HT1080 (cell line): ENCODE measurements around the gene TENM4. TPM values are rescaled to one million over a fixed set of nuclear protein-coding genes. Genes with fewer than 3 reads are reported as not detected.
"Not testable (repeated sequence)": the region's sequence is repeated elsewhere in the genome, so short reads cannot be mapped to it uniquely, and the experiment has no call there.

ENCODE experiments used
- DNase-seq: peaks from one replicate; pipeline ENCODE4 v3.0.0-alpha.2; 2015; ENCODE audit warnings: low read depth
- total RNA-seq: library from RNA; depleted of rRNA; stranded (reverse); fragments of >200 nt; shearing (Covaris generic); gene quantifications from 2 replicates; pipeline ENCODE4 v1.2.3, GENCODE V29; 2014

The TENM4 gene
- total RNA-seq, 1 experiment from 2014 or later = 33.5 TPM

DNA sequence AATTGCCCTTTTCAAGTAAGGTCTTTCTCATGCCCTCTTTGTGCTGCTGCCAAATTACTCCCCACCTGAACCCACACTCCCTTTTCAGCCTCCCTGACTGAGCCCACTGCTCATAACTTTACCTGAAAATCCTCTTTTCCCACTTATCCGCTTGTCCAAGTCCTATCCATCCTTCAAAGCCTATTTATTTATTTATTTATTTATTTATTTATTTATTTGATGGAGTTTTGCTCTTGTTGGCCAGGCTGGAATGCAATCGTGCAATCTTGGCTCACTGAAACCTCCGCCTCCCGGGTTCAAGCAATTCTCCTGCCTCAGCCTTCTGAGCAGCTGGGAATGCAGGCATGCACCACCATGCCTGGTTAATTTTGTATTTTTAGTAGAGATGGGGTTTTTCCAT is 613.5 kb downstream of the TENM4 start:
- DNase-seq = not testable (repeated sequence)

DNA sequence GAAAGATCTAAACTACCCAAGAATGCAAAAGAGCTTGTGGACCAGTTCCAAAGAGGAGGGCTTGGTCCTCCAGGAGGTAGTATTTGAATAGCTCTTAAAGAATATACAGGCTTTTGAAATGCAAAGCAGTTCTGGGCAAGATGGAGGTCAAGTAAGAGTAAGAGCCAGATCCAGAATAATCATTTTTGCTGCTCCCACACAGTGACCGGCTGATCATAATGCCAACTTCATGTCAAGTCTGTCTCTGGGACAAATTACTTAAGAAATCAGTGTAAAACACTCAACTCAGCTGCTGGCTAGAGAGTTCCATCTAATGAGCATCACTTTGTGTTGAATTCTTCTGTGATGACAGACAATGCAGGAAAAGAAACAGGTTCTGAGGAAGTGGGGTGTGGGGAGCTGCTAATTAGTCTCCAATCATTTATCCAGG is 615.2 kb downstream of the TENM4 start:
- no peak for DNase-seq

DNA sequence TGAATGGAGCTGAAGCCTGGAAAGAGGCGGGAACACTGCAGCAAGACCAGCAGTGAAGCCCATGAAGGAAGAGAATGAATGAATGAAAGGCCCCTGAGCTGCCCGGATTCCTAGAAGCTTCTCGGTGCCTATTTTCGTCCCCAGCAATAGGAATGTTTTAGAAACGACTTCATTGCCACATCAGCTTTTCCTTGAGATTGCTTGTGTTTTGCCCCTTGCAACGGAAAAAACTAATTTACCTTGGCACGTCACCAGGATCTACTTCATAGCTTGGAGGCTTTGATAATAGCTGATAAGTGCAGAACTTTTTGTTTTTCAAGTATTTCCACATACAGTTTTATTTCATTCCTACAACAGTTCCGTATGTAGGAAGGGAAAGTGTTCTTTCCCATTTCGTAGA is 617.2 kb downstream of the TENM4 start:
- DNase-seq = no peak

DNA sequence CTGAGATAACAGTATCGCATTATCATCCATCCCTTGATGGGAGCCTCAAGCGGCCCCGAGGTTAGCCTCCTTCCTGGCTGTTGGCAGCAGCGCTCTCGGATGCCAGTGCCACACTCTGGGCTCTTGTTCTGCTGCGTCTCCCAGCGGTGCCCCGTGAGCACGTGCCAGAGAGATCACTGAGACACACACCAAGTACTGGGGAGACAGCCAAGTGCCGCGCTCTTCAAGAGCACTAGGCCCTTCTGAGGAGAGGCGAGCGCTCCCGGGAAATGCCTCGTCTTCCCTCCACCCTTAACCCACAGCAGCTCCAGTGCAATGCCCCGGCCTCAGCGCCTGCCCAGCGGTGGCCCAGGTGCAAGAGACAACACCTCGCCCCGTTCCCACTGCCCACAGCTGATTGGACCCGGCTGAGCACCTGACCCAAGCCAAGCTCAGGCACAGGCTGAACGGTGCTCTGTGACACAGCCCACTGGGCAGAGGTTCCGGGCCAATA is 617.9 kb downstream of the TENM4 start:
- DNase-seq = no peak

DNA sequence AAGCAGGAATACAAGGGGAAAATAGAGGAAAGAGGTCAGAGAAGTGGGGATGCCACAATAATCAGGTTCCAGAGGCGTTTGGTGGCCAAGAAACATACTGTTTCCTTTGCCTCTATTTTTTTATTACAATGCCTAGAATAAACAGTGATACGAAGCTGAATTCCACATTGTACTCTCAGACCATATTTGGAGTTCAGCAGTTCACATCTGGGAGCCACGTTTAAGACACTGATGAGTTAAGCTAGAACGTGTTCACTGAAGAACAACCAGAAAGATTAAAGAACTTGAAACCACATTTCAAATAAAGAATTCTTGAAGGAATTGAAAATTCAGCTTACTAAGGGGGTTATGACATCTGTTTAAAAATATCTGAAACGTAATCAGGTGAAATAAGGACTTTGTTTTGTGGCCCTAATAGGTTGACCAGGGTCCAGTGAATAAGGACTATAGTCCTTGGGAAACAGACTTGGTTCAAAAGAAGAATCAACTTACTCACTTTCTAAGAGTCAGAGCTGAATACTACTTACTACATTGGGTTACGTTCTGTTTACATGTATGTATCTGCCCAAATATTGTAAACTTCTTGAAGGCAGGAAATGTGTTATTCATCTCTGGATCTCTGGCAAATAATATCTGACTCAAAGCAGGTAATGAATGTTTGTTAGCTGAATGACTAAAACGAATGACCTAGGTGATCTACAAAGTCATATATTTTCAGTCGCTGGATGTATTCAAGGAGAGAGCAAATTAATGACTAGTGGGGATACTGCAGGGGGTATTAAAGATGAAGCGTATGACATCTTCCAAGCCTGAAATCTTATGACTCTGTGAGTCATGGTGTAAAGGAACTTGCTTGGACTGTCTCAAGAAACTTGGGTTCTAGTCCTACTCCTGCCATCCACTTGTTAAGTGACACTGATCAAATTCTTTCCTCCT is 619.2 kb downstream of the TENM4 start:
- DNase-seq = no peak

DNA sequence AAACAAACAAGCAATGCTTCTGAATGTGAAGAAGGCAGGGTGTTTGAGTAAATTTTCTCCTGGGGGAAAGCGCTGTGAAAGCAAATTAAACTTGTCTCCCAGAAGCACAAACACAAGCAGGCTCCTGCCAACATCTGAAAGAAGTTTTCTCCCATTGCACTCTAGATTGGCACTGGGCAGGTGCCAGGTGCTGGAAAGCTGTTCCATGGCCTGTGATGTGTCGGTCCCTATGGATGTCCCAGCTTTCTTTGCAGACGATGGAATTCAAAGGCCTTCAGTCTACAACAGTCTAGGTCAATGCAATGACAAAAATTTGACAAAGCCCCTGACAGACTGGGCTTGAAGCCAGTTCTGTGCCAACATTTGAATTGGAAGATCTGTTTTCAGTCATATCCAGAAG is 620.1 kb downstream of the TENM4 start:
- no peak for DNase-seq

DNA sequence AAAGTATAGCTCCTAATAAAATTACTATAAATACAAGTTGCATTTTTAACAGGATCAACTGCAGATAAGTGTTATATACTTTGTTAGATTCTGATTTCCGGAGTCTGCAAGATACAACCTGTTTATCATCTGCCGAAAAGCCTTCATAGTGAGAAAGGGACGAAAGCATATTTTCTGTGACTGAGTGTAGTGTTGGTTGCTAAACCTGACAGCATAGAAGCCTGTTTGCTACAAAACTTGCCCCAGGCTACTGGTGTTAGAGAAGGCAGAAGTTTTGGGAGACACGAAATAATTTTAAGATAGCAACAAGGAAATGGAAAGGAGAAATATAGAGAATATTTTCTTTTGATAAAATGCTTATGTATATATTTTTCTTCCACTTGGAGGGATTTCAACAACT is 622.6 kb downstream of the TENM4 start:
- DNase-seq = no peak

DNA sequence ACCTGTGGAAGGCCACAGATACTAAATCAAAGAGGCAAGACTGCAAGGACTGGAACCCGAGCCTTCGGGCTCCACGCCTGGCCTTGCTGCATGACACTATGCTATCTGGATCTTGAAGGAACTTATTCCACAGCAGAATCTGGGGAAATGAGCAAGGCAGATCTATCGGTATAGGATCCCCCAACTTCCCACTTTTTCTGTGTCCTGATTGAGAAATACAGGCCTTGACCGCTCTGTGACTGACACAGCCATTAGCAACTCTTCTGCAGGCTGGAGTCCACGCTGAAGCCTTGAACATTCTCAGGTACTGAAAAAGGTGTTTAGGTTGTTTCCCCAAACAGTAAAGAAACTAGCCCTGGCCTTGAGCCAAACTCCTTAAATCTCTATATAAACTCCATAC is 625.0 kb downstream of the TENM4 start:
- no peak for DNase-seq

DNA sequence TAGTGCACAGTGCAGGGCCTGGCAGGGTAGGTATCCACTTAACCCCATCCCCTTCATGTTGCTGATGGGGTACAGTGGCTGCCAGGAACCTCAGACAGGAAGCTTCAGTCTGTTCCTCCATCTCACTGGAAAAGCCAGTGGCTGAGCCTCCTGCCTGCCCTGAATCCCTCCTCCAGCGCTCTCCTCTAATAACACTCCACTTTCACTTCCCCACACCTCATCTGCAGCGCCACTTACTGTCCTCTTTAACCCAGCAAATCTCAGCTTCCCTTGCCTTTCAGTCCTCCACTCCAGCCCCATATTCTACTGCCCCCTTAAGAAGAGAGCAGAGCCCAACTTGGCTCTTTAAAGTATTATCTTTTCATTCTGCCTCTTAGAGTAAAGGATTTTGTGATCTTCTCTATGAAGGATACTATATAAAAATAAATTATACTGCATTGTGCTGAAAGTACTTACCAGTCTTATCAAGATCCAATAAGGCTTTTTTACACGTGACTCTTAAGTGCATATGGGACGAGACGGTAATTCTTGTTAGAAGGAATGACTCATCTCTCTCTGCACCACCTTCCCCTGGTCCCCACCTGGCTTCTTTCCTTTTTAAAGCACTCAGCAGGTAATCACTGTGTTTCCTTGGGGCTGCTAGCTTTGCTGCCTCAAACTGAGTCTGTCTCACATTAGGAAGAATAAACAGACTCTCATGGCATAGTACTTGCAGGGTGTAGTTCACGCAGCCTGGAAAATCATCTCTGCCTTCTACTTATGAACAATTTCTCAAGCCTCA is 628.1 kb downstream of the TENM4 start:
- no peak for DNase-seq

DNA sequence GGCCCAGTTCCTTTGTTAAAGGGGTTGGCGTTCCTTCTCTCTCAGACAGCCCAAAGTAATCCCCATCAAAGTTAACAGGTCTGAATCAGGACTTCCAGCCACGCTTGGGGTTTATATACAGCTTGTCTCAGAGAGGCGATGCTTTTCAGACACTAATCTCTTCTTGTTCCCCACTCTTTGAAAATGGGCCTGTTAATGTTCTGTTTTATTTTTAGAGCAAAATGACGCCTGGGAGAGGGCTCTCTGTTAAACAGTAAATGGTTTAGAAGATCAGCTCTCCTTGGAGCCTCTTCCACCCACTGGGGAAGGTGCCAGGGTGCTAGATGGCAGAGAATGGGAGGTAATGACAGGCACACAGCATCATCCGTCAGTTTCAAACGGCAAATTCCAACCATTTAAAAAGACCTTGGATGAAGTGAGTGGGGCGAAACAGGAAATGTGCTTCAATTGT is 630.2 kb downstream of the TENM4 start:
- DNase-seq = no peak

DNA sequence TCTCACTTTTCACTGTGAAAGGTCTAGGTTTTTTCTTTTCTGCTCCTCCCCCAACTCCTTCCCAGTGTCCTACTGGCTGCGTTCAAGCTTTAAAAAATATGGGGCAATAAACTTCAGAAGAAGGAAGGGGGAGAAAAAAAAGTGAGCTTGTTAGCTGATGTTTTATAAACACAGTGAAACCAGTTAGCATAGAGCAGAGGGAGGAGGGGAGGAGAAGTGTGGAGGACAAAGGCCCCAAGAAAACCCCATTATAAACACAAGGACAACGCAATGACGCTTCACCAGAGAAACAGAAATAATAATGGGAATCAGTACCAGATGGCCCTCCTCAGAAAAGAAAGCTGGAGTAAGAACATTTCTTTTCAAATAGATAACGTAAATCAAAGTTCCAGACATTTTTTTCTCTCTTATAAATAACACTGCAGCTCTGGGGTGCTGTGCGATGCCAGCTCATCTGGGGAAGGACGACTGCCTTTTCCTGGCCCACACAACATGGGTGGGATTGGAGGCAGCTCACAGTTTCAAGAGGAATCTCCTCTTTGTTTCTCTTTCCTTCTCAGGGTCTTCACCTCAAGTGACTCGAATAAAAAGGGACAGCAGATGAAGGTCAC is 630.8 kb downstream of the TENM4 start:
- no peak for DNase-seq

DNA sequence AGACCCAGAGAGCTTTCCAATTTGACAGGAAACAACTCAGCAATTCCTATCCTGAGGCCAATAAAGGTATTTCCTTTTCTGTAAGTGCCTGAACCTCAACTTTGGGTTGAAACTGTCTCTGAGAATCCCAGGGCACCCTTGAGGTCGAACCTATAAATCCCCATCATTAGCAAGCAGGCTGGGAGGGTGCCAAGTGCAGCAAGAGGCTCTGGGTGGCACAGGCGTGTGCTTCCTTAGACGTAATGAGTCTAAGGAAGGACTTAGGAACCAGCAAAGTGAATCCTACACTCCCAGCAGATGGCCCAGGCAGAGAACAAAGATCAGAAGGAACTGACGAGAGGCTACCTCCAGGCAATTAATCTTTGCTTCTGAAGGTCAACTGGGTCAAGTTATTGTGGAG is 631.9 kb downstream of the TENM4 start:
- no peak for DNase-seq

DNA sequence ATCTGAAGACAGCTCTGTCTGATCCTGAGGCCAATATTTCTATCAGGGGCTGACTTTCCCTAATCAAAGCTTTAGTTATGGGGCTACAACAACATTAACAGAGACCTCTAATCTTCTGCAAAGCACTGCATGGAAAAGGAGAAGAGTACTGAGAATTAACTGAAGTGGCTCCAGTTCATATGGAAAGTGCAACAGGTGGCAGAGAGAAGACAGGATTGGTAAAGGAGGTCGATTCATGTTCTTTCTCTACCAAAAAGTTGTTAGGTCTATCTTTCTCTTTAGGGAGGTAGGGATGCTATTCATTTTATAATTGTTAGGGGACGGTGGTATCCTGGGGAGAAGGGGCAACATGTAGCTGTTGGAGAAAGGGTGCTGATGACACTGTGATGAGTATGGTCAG is 633.5 kb downstream of the TENM4 start:
- no peak for DNase-seq

DNA sequence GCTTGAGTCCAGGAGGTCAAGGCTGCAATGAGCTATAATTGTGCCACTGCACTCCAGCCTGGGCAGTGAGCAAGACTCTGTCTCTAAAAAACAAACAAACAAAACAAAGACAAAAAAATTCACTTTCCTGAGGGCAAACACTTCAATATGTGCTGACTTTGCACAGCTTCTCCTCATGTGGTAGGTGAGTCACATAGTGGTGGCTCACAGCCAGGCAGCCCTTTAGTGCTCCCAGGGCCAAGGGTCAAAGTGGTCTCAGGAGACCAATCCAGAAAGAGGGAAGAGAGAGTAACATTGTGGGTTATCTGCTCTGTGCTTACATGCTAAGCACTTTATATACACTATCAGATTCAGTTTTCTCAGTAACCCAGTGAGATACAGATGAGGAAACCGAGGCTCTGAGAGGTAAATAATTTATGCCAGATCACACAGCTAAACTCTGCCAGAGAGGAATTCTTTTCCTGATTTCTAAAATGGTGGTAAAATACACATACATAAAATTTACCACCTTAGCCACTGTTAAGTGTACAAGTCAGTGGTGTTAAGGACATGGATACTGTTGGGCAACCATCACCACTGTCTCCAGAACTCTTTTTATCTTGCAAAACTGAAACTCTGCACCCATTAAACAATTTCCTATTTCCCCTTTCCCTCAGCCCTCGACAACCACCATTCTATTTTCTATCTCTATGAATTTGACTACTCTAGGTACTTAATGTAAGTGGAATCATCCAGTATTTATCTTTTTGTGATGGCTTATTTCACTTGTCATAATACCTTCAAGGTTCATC is 634.4 kb downstream of the TENM4 start:
- DNase-seq = peak; percentile 32

DNA sequence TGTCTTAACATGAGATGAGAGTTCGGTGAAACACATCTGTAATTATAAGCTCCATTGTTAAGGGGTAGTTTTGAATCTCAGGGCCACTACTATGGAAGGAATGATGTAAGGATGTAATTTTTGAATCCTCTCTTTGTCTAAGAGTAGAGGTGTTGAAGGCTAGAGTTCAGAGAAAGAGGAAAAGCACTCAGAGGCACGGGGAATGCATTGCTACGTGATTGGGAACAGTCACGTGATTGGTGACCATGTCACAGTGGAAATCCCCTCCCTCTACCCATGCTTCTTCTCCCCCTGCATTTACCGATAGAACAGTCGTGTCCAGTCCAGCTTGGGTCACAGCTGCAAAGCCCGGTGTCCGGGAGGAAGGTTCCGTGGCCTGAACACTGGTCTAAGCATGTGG is 635.8 kb downstream of the TENM4 start:
- DNase-seq = no peak

DNA sequence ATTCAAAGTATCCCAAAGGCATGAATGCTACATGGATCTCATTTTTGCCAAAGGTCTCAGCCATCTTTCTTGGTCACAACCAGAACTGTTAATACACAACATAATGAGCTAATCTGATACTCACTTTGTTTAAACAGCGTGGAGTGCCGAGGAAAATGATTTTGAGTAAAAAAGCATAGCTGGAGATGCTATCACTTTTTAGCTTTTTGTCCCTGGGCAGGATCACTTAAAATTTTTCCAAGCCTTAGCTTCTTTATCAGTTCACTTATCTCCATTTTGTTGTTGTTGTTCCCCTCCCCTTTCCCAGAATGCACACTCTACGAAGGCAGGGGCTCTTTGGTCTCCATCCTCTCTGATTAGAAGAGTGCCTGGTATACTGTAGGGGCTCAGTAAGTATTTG is 636.8 kb downstream of the TENM4 start:
- no peak for DNase-seq

DNA sequence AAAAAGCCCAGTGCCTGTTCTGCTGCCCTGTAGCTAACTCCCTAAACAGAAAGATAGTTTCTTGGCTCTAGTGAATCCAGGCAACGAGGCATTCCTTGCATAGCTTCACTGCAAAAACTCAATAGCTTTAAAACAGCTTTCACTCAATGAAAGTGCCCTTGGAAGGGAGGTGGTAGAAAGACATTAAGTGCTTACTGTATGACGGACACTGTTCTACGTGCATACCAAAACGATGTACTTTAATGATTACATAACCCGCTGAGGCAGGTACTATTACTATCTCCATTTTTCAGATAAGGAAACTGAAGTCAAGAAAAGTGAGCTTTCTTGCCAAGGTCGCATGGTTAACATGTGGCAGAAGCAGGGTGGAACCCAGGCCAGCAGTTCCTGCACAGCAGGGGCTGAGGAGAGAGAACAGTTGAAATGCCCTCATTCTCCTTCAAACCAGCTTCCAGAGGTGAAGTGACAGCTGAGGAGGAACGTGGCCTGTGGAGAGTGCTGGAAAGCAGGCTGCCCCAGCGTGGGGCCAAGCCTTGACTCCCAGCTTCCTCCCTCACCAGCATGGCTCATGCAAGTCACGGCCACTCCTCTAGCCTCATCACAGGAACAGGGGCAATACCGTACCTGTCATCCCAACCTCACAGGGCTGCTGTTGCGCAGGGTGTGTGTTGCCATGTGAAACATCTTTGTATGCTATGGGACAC is 638.6 kb downstream of the TENM4 start:
- DNase-seq = no peak

DNA sequence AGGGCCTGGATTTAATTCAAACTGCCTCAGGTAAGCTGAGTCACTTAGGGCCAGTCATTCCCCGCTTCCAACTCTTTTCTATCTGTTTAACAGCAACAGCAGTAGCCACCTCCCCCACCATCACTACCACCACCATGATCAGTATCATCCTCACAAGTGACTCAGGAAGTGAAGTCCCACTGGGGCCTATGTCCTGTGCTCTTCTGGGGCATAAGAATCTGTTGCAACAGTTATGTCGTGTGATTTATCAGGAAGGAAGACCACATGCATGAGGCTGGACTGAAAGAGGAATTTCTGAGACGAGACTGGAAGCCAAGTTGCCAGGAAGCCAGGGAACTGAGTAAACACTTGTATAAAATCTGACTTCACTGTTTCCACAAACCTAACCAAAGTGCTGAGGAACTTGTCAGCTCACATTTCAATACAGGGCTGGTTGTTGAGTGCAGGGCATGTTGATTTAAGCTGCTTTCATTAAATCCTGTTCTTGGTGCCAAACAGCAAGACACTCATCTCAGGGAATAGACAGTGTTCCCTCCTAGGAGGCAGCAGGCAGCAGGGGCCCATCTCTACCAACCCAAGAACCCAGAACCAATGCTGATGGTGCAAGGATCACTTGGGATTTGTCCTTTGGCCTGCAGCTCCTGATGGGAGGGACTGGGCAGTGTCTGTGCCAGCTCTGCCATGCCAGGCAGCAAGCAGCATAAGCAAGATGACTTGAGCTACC is 639.5 kb downstream of the TENM4 start:
- DNase-seq = peak; percentile 90

DNA sequence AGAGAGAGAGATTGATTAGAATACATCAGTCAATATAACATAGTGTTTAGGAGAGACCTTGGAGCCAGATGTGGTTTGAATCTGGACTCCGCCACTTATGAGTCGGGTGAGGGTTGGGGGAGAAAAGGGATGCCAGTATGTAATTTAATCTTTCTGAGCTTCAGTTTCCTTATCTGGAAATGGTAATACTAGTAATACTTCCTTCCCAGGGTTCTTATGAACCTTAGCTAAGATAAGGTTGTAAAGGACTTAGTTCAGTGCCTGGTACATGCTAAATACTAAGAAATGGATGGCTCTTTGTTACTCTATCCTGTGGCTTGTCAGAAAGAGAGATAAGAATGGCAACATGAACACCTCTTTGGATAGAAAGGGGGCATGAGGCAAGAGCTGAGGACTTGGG is 640.1 kb downstream of the TENM4 start:
- no peak for DNase-seq
